Stimulated activated CD4-positive, alpha-beta T cell treated with anti-CD3 and anti-CD28 coated beads, Interleukin-15, amount 100 ng/mL, for 24 hours (primary cell): ENCODE results near the gene KCNE3.
"Not testable (repeated sequence)": the region's sequence is repeated elsewhere in the genome, so short reads cannot be mapped to it uniquely, and the experiment has no call there.

Source experiments
- DNase-seq: peaks from one replicate; pipeline ENCODE4 v3.0.0-alpha.2; 2020

KCNE3 gene

GRCh38 chr11:74438681-74439080 is 28.7 kb downstream of the KCNE3 start:
- no peak for DNase-seq

- DNase-seq: no peak
Observed at GRCh38 chr11:74437441-74438042, 29.8 kb downstream of the KCNE3 start.

GRCh38 chr11:74434528-74434927 is 32.8 kb downstream of the KCNE3 start:
- no peak for DNase-seq

- DNase-seq: no peak
Observed at GRCh38 chr11:74429205-74429604, 38.1 kb downstream of the KCNE3 start.

GRCh38 chr11:74427384-74427886 is 39.9 kb downstream of the KCNE3 start:
- no peak for DNase-seq

GRCh38 chr11:74425100-74425499 is 42.2 kb downstream of the KCNE3 start:
- DNase-seq: no peak

GRCh38 chr11:74418509-74418895 is 48.8 kb downstream of the KCNE3 start:
- DNase-seq: no peak

GRCh38 chr11:74417860-74418508 is 49.4 kb downstream of the KCNE3 start:
- DNase-seq: peak; percentile 8

- no peak for DNase-seq
Observed at GRCh38 chr11:74417379-74417804, 50.0 kb downstream of the KCNE3 start.

GRCh38 chr11:74416974-74417373 is 50.4 kb downstream of the KCNE3 start:
- DNase-seq: not testable (repeated sequence)

- peak; percentile 16 for DNase-seq
Observed at GRCh38 chr11:74412733-74413359, 54.5 kb downstream of the KCNE3 start.

GRCh38 chr11:74412321-74412720 is 55.0 kb downstream of the KCNE3 start:
- DNase-seq: no peak

GRCh38 chr11:74409633-74410032 is 57.7 kb downstream of the KCNE3 start:
- DNase-seq: no peak
